K562 (cell line): Measurements from ENCODE around the gene KNSTRN. TPM values are rescaled to one million over a fixed set of nuclear protein-coding genes. Genes with fewer than 3 reads are reported as not detected.
A peak's percentile ranks its signal among the peaks of the same experiment; 100 is the strongest.

Experiments used
- CHAMP1 ChIP-seq: fragments of 450-650 bp; IDR thresholded peaks from 2 replicates; pipeline ENCODE4 v1.6.1; 2016; ENCODE audit warnings: mild to moderate bottlenecking
- DPF2 ChIP-seq: fragments of 450-650 bp; IDR thresholded peaks from 2 replicates; pipeline ENCODE4 v1.6.1; 2016
- ETS1 ChIP-seq: conservative IDR thresholded peaks from 2 replicates; pipeline ENCODE4 v1.6.1; 2011; ENCODE audit warnings: low read depth, mild to moderate bottlenecking, low read length; ENCODE audit not compliant: control insufficient read depth
- FOS ChIP-seq: IDR thresholded peaks from 3 replicates; pipeline ENCODE4 v1.6.1; 2011; ENCODE audit not compliant: insufficient read length; ENCODE audit errors: extremely low read depth
- HNRNPK ChIP-seq: fragments of 200-400 bp; formaldehyde crosslinking; IDR thresholded peaks from one replicate; pipeline ENCODE4 v1.6.1; 2018; ENCODE audit warnings: mild to moderate bottlenecking, low read depth, low read length; ENCODE audit not compliant: poor library complexity, severe bottlenecking
- ILK ChIP-seq: fragments of 450-650 bp; IDR thresholded peaks from 2 replicates; pipeline ENCODE4 v1.6.1; 2016; ENCODE audit warnings: missing genetic modification characterization, low read depth, mild to moderate bottlenecking, missing compliant biosample characterization, moderate library complexity, borderline replicate concordance
- JUND ChIP-seq, 2 experiments: IDR thresholded peaks; 2 replicates in 1 of 2; 3 replicates in 1 of 2; pipeline ENCODE4 v1.6.1; 2011; ENCODE audit warnings: borderline replicate concordance in 2 of 2, low read depth in 2 of 2, low read length in 2 of 2, improper control_type of control experiment in 1 of 2, missing biosample characterization in 1 of 2, missing genetic modification characterization in 1 of 2, missing genetic modification reagents in 1 of 2
- KLF13 ChIP-seq: fragments of 450-650 bp; IDR thresholded peaks from 2 replicates; pipeline ENCODE4 v1.6.1; 2016; ENCODE audit warnings: missing genetic modification characterization, low read depth, mild to moderate bottlenecking, missing compliant biosample characterization, moderate library complexity, borderline replicate concordance
- KLF16 ChIP-seq: IDR thresholded peaks from 2 replicates; pipeline ENCODE4 v1.6.1; 2016; ENCODE audit warnings: antibody characterized with exemption
- MCM7 ChIP-seq, 2 experiments: fragments of 450-650 bp; IDR thresholded peaks; 2 replicates each; pipeline ENCODE4 v1.6.1; 2016 to 2018
- NKRF ChIP-seq: fragments of 450-650 bp; IDR thresholded peaks from 2 replicates; pipeline ENCODE4 v1.6.1; 2016; ENCODE audit warnings: borderline replicate concordance
- SFPQ ChIP-seq: fragments of 200-400 bp; formaldehyde crosslinking; IDR thresholded peaks from 2 replicates; pipeline ENCODE4 v1.6.1; 2017; ENCODE audit warnings: mild to moderate bottlenecking, low read depth, low read length, moderate library complexity
- SMARCE1 ChIP-seq: fragments of 450-650 bp; IDR thresholded peaks from 2 replicates; pipeline ENCODE4 v1.7.1; 2016; ENCODE audit warnings: mild to moderate bottlenecking
- SRSF9 ChIP-seq: fragments of 200-400 bp; formaldehyde crosslinking; IDR thresholded peaks from 2 replicates; pipeline ENCODE4 v1.6.1; 2017; ENCODE audit warnings: low read depth, low read length, borderline replicate concordance
- TBP ChIP-seq: optimal IDR thresholded peaks from 2 replicates; pipeline ENCODE3; 2011; ENCODE audit warnings: low read depth, low read length, improper control_type of control experiment
- ZFP30 ChIP-seq: fragments of 250-450 bp; sonication (Bioruptor Pico); IDR thresholded peaks from 2 replicates; pipeline ENCODE4 v1.8.0; 2022; ENCODE audit warnings: moderate library complexity, mild to moderate bottlenecking, inconsistent platforms, borderline replicate concordance
- ZNF143 ChIP-seq: sonication (generic); formaldehyde crosslinking; IDR thresholded peaks from 2 replicates; pipeline ENCODE4 v1.9.0; 2022; ENCODE audit warnings: mild to moderate bottlenecking, missing genetic modification reagents
- ZNF263 ChIP-seq: sonication (generic); formaldehyde crosslinking; IDR thresholded peaks from 2 replicates; pipeline ENCODE4 v1.8.0; 2022; ENCODE audit warnings: mild to moderate bottlenecking, missing genetic modification reagents, borderline replicate concordance
- polyA plus RNA-seq, 8 experiments: library from polyadenylated mRNA; depleted of rRNA in 4 of 8; stranded (reverse) in 5 of 8; unstranded in 3 of 8; fragments of >200 nt; fragmentation: Nextera tagmentation in 2 of 8; fragmentation: Illumina TruSeq in 1 of 8; extraction: Ambion mirVana in 2 of 8; extraction: Trizol in 1 of 8; gene quantifications; 2 replicates each; pipeline versions ENCODE4 v1.2.1 to v1.2.3, GENCODE V29; 2011 to 2014; ENCODE audit warnings: inconsistent platforms in 1 of 8, missing spikeins in 1 of 8
- total RNA-seq, 7 experiments: library from RNA; depleted of rRNA in 6 of 7; stranded (reverse); fragments of >200 nt in 6 of 7; fragmentation: Illumina TruSeq in 2 of 7; extraction: Trizol in 2 of 7; gene quantifications; 2 replicates each; pipeline versions ENCODE4 v1.2.1 to v1.2.3, GENCODE V29; 2011 to 2021; ENCODE audit warnings: low replicate concordance in 1 of 7

Gene KNSTRN
- total and polyA plus RNA-seq, 9 of the 15 experiments (the other 6 are each of a cell fraction or from before 2014, with no cell fraction given), result 48.7 to 88.2 (median 66.3) TPM

- TF ChIP-seq ZFP30 (CRISPR knock-in tag) (no peak), ETS1 (no peak), KLF13 (tag) (no peak), ZNF143 (CRISPR knock-in tag) (no peak), SFPQ (no peak), SRSF9 (no peak), MCM7 (IDR thresholded peaks at IDR 0.05) (no peak), HNRNPK (no peak), TBP (no peak), KLF16 (no peak), JUND (IDR thresholded peaks at IDR 0.05; ENCODE audit: borderline replicate concordance, low read depth, low read length) (no peak), JUND (tag; IDR thresholded peaks at IDR 0.05; ENCODE audit: borderline replicate concordance, low read depth, low read length) (no peak), ZNF263 (CRISPR knock-in tag) (no peak), SMARCE1 (peak; percentile 51; the same call in 1 of the 2 replicates), ILK (tag) (no peak), NKRF (no peak), CHAMP1 (no peak), FOS (no peak), DPF2 (0 out of 2 replicates have a peak, but pooled peaks have one; percentile 16)
These were observed 27.9 kb upstream of the KNSTRN start (continued) for GRCh38 chr15:40354408-40355171.
